ENCODE data around the gene PDLIM5.

The PDLIM5 gene

DNA sequence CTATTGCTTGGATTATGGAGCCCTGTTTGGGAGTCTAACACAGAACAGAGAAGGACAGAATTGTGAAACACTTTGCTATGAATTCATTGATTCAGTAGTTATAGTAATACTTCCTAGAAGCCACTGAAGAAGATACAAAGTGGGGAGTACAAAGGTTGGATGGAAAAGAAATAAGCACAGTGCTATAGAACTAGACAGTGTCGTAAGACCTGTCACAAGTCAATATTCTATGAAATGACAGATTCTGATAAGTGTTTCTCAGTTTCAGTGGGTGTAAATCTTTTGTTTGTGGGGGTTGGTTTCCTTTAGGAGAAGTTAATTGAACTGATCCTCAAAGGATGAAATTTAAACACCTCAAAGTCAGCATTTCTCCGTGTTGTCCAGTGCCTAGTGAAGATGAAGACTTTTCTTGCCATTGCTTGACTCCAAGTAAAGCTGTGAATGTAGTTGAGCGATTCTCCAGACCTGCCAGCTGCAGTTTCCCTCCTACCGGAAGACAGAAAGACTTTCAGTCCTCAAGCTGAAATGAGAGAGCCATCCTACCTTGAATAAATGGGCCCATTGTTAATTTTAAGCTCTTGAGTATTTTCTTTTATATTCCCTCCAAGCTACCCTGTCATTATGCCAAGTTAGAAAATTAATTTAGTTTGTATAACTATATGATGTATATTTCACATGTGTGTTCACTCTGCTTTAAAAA lies 7.9 kb downstream of the PDLIM5 start:
- TF ChIP-seq, protein P1, sequence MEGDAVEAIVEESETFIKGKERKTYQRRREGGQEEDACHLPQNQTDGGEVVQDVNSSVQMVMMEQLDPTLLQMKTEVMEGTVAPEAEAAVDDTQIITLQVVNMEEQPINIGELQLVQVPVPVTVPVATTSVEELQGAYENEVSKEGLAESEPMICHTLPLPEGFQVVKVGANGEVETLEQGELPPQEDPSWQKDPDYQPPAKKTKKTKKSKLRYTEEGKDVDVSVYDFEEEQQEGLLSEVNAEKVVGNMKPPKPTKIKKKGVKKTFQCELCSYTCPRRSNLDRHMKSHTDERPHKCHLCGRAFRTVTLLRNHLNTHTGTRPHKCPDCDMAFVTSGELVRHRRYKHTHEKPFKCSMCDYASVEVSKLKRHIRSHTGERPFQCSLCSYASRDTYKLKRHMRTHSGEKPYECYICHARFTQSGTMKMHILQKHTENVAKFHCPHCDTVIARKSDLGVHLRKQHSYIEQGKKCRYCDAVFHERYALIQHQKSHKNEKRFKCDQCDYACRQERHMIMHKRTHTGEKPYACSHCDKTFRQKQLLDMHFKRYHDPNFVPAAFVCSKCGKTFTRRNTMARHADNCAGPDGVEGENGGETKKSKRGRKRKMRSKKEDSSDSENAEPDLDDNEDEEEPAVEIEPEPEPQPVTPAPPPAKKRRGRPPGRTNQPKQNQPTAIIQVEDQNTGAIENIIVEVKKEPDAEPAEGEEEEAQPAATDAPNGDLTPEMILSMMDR (IDR thresholded peaks at IDR 0.05; ENCODE audit: insufficient read depth, low read length, missing control alignments), result no peak

DNA sequence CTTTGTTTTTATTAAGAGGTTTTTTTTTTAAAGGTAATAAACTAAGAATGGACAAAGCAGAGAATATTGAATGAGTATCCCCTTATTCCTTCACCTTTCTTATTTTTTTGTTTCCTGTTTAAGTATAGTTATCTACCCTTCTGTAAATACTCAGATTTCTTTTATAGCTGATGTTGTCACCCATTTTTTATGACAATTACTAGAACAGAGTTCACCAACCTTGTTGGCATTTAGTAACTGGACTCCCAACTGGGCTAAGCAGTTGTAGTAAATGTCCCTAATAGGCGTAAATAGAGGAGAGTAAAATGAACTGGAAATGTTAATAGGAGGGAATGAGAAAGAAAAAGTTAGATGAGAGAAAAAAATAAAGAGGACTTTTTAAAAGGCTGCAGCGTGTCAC lies 9.8 kb downstream of the PDLIM5 start:
- CTCF ChIA-PET, result no interaction called here
- TF ChIP-seq, protein P1 (IDR thresholded peaks at IDR 0.05; ENCODE audit: insufficient read depth, low read length, missing control alignments), result no peak
- DNase-seq (ENCODE audit: low read depth, low spot score), result no peak
- POLR2A ChIA-PET, result no interaction called here
- H3K4me3 ChIP-seq (ENCODE audit: low read depth, low read length), result no peak overlapping the region

More for the DNA sequence above, 7.9 kb downstream of the PDLIM5 start:
- ChIA-PET CTCF (interaction anchor here (0.7 kb wide), 1 partner anchor 47 kb away, joined by 3 read pairs; no protein-coding TSS in a partner anchor), POLR2A (no interaction called here)
- H3K4me3 ChIP-seq (ENCODE audit: low read depth, low read length), result no peak overlapping the region
- DNase-seq (ENCODE audit: low read depth, low spot score), result no peak

DNA sequence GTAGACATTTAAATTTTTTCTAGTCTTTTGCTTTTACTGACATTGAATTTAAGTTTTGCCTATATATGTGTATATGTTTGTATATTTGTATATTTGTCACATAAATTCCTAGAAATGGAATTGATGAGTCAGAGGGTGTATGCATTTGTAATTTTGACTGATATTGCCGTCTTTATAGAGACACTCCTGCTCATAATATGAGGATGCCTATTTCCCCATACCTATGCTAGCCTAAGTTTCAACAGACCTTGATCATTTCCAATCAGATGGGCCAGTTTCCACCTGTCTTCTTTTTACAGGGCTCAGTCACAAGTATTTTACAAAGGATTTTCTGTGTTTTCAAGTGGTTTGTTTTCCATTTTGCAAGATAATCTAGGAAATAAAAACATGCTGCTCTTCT lies 10.8 kb downstream of the PDLIM5 start:
- TF ChIP-seq, protein P1 (IDR thresholded peaks at IDR 0.05; ENCODE audit: insufficient read depth, low read length, missing control alignments), result no peak
- DNase-seq (ENCODE audit: low read depth, low spot score), result no peak
- CTCF ChIA-PET, result no interaction called here
- POLR2A ChIA-PET, result no interaction called here
- no peak overlapping the region for H3K4me3 ChIP-seq (ENCODE audit: low read depth, low read length)

DNA sequence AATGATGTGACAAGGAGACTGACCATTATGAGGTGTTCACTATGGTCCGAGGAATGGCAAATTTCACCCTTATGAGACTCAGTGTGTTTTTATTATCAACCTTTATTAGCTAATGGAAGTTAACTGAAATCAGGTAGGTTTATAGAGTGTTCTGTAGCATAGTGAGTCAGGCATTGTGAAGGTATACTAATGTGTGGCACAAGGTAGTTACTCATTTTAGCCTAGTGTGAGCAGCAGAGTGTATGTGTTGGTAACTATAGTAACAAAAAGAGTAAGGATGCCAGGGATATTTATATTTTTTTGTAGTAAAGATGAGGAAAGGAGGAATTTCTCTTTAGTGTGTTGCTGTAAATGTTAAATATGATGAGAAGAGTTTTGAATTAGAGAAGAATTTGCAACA lies 12.0 kb downstream of the PDLIM5 start:
- DNase-seq (ENCODE audit: low read depth, low spot score), result no peak
- ChIA-PET CTCF (interaction anchor here (0.7 kb wide), 1 partner anchor 57 kb away, joined by 3 read pairs; no protein-coding TSS in a partner anchor), POLR2A (no interaction called here)
- TF ChIP-seq, protein P1 (IDR thresholded peaks at IDR 0.05; ENCODE audit: insufficient read depth, low read length, missing control alignments), result no peak
- H3K4me3 ChIP-seq (ENCODE audit: low read depth, low read length), result no peak overlapping the region

DNA sequence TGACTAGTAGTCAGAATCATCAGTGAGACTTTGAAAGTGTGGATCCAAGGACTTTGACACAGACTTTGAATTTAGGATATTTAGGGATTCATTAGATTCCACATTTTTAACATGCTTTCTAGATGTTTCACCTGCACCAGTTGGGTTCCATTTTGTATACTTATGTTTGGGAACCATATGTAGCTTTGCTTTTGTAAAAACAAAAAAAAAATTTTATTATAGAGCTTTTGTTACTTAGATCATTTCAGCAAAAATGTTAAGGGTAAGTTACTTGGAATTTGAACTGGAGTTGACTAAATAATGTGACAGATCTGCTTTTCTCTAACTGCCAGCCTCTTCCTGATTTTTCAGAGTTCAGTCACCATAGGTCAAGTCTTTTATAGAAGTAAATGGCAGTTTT lies 14.6 kb downstream of the PDLIM5 start:
- ChIA-PET CTCF (no interaction called here), POLR2A (no interaction called here)
- DNase-seq (ENCODE audit: low read depth, low spot score), result no peak
- no peak overlapping the region for H3K4me3 ChIP-seq (ENCODE audit: low read depth, low read length)
- TF ChIP-seq, protein P1 (IDR thresholded peaks at IDR 0.05; ENCODE audit: insufficient read depth, low read length, missing control alignments), result no peak

DNA sequence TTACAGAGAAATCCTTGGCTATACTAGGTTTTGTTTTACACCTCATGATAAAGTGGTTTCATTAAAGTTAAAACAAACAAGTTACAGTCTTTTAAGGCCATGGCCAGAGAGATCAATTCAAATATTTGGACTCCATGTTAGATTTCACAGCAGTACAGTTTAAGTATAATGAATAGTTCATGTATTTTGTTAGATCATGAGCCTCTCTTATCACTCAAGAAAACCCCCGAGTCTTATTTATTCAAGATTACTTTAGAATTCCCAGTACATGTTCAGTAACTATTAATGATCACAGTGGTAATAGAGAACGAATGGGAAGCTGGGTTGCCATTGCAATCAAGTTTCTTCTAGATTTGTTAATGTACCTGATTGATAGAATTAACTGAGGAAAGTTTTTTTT lies 15.2 kb downstream of the PDLIM5 start:
- POLR2A ChIA-PET, result no interaction called here
- CTCF ChIA-PET, result no interaction called here
- no peak overlapping the region for H3K4me3 ChIP-seq (ENCODE audit: low read depth, low read length)
- no peak for DNase-seq (ENCODE audit: low read depth, low spot score)
- TF ChIP-seq, protein P1 (IDR thresholded peaks at IDR 0.05; ENCODE audit: insufficient read depth, low read length, missing control alignments), result no peak
